CD1c-positive myeloid dendritic cell (primary cell): ENCODE data around the gene C6orf62.
"Not testable (repeated sequence)": the region's sequence is repeated elsewhere in the genome, so short reads cannot be mapped to it uniquely, and the experiment has no call there.

Experiments
- DNase-seq: peaks from one replicate; pipeline ENCODE4 v3.0.0-alpha.2; 2016; ENCODE audit errors: extremely low spot score

The C6orf62 gene

GRCh38 chr6:24719125-24719971 is at the start of gene C6orf62:
Gene C6orf62 (minus strand): TSS chr6:24719154. CDS start chr6:24718668, 486 bp downstream.
- DNase-seq, result peak; percentile 88

- no peak for DNase-seq
These were observed 49.4 kb upstream of the C6orf62 start for GRCh38 chr6:24768361-24768760.

GRCh38 chr6:24766680-24767462 is 47.9 kb upstream of the C6orf62 start:
- peak; percentile 79 for DNase-seq

- not testable (repeated sequence) for DNase-seq
These were observed 47.0 kb upstream of the C6orf62 start for GRCh38 chr6:24765968-24766367.

GRCh38 chr6:24764833-24765828 is 46.2 kb upstream of the C6orf62 start:
- DNase-seq, result not testable (repeated sequence)

- no peak for DNase-seq
These were observed 44.6 kb upstream of the C6orf62 start for GRCh38 chr6:24763578-24763977.

- no peak for DNase-seq
These were observed 42.9 kb upstream of the C6orf62 start for GRCh38 chr6:24761851-24762250.

- DNase-seq, result no peak
These were observed 42.4 kb upstream of the C6orf62 start for GRCh38 chr6:24761193-24761835.

- DNase-seq, result no peak
These were observed 41.3 kb upstream of the C6orf62 start for GRCh38 chr6:24760210-24760609.

GRCh38 chr6:24759718-24760117 is 40.8 kb upstream of the C6orf62 start:
- DNase-seq, result no peak

- peak; percentile 40 for DNase-seq
These were observed 38.7 kb upstream of the C6orf62 start for GRCh38 chr6:24757611-24758010.

GRCh38 chr6:24755279-24755678 is 36.3 kb upstream of the C6orf62 start:
- DNase-seq, result no peak

GRCh38 chr6:24754378-24754777 is 35.4 kb upstream of the C6orf62 start:
- DNase-seq, result not testable (repeated sequence)

- no peak for DNase-seq
These were observed 34.6 kb upstream of the C6orf62 start for GRCh38 chr6:24753545-24753944.

GRCh38 chr6:24752917-24753492 is 34.1 kb upstream of the C6orf62 start:
- no peak for DNase-seq

- no peak for DNase-seq
These were observed 33.5 kb upstream of the C6orf62 start for GRCh38 chr6:24752503-24752902.

- DNase-seq, result not testable (repeated sequence)
These were observed 31.9 kb upstream of the C6orf62 start for GRCh38 chr6:24750878-24751277.

GRCh38 chr6:24749297-24749696 is 30.3 kb upstream of the C6orf62 start:
- DNase-seq, result peak; percentile 67

- peak; percentile 85 for DNase-seq
These were observed 26.0 kb upstream of the C6orf62 start for GRCh38 chr6:24744911-24745310.

GRCh38 chr6:24743944-24744335 is 25.0 kb upstream of the C6orf62 start:
- peak; percentile 70 for DNase-seq
